HFF-Myc (cell line): Measurements from ENCODE around the gene ZNF638.
"Not testable (repeated sequence)": the region's sequence is repeated elsewhere in the genome, so short reads cannot be mapped to it uniquely, and the experiment has no call there.

ENCODE experiments used
- DNase-seq: peaks from one replicate; pipeline ENCODE4 v3.0.0-alpha.2; 2011; ENCODE audit warnings: low read depth; ENCODE audit errors: extremely low read depth
- H3K4me3 ChIP-seq: replicated peaks from 2 replicates; pipeline ENCODE4 v1.5.1; 2011; ENCODE audit warnings: low read depth, mild to moderate bottlenecking, control low read depth, low read length
- CTCF ChIP-seq: IDR thresholded peaks from 2 replicates; pipeline ENCODE4 v1.5.1; 2012; ENCODE audit warnings: mild to moderate bottlenecking, low read depth, low read length, control low read depth; ENCODE audit errors: missing control alignments

The ZNF638 gene

DNA sequence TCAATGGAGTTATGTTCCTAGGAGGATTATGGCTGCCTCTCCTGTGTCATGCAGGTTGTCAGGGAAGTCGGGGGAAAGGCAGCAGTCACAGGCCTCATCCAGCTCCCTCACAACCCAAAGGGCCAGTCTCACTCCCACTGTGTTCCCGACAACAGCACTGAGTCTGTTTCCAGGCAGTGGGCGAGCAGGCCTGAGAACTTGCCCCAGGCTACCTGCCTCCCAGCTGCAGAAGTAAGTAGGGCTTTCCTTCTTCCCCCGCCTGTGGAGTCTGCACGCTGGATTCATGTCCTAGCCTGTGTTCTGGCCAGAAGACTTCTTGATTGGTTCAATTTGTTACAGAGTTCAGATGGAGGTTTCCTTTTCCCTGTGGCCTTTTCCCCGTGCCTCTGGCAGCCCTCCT is 8.2 kb upstream of the ZNF638 start:
- H3K4me3 ChIP-seq, result no peak overlapping the region
- no peak for TF ChIP-seq CTCF
- DNase-seq, result no peak

GRCh38 chr2:71326968-71327367 is 4.6 kb upstream of the ZNF638 start:
- no peak overlapping the region for H3K4me3 ChIP-seq
- no peak for DNase-seq
- no peak for TF ChIP-seq CTCF

DNA sequence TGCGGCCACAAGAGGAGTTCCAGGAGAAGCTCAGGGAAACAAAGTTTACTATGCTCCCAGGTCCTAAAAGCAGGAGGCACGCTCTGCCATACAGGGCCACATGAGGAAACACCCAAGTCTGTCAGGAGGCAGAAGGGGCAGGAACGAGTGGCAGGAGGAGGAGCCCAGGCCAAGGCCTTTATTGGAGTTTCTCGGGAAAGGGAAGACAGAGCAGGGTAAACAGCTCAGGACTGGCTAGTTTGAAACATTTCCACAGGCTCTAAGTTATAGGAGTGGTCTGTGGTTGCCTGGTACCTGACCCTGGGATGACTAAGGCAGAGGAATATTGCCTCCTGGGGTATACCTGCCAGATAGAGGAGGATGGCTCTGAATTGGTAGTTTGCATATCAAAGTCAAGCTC is 3.7 kb upstream of the ZNF638 start:
- no peak for DNase-seq
- no peak for TF ChIP-seq CTCF
- H3K4me3 ChIP-seq, result no peak overlapping the region

GRCh38 chr2:71330155-71330554 is 1.4 kb upstream of the ZNF638 start:
- DNase-seq, result no peak
- no peak for TF ChIP-seq CTCF
- no peak overlapping the region for H3K4me3 ChIP-seq

DNA sequence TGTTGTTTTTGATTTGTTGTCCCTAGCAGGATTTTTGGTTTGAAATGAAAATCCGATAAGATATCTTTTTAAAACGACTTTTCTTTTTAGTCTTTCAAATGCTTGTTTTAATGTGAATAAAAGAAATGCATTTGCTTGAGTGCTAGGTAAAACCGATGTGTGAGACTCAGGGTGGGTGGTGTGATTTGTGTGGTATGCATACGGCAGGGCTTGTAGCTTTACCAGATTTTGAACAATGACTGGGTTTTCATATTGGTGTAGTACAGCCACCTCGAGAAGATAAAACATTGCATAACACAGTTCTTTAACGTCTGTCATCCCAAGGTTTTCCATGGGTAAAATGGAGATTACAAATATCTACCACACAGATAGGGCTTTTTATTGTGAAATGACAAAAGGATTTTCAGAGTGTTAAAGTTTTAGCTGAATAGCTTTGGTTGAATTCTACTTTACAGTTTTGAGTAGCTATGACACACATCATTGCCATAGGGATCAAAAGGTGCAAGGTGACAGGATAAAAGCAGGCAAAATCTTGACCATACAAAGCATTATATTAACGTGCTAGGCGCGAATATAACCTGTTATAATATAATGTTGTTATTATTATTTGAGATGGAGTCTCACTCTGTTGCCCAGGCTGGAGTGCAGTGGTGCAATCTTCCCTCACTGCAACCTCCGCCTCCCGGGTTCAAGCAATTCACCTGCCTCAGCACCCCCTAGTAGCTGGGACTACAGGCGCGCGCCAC is 824 bp upstream of the ZNF638 start:
- DNase-seq, result no peak
- peak overlapping the region; percentile 99; the same call in 1 of the 2 replicates for H3K4me3 ChIP-seq
- no peak for TF ChIP-seq CTCF

DNA sequence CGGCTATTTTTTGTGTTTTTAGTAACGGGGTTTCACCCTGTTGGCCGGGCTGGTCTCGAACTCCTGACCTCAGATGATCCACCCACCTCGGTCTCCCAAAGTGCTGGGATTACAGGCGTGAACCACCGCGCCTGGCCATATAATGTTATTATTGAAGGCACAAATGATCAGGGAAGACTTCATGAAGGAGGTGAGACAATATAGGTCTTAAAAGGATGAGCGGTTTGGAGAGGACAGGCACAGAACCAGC is 326 bp upstream of the ZNF638 start:
- H3K4me3 ChIP-seq, result peak overlapping the region; percentile 99; the same call in 1 of the 2 replicates
- not testable (repeated sequence) for DNase-seq

DNA sequence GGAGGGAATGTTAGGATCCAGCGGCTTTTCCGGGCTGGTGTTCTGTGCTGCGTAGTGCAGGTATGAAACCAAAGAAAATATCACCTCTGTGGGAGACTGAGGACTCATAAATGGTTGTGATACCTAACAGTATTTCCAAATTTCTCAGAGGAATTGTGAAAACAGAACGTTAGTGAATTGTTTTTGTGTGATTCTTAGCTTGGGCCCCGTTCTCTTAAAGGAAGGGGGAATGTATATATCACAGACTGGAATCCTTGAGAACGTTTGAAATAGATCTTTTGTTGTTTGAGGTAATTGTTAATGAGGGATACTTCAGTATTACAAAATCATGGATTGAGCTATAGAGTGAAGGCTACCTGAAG is 834 bp downstream of the ZNF638 start:
- no peak for DNase-seq
- no peak for TF ChIP-seq CTCF
- peak overlapping the region; percentile 99 for H3K4me3 ChIP-seq

- TF ChIP-seq CTCF, result no peak
- peak overlapping the region; percentile 99 for H3K4me3 ChIP-seq
- no peak for DNase-seq
Observed at GRCh38 chr2:71333619-71334018, 2.0 kb downstream of the ZNF638 start.
